ENCODE measurements around the gene TMEM39A. TPM values are rescaled to one million over a fixed set of nuclear protein-coding genes. Genes with fewer than 3 reads are reported as not detected.

Gene TMEM39A
- total and polyA plus RNA-seq, 12 donors, result 10.4 to 70.5 (median 36.2) TPM

DNA sequence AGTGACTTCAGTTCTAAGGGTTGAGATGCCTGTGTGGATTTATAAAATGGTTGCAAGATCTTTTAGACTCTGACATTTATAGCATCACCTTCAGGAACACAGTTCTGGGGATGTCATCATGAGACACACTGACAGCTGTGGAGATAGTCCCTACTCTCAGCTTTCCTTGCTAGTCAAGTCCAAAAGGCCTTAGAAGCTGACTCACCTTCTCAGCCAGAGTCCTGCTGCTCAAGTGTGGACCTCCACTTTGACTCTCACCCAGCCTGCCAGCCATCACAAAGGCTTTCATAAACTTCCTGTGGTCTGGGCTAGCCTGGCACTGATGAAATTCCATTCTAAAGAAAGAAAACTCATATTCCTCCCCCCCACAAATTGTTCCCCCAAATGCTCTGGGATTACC is 44.8 kb downstream of the TMEM39A start:
- DNase-seq, result no peak
- intact Hi-C loops (cut with DNase I), result no loop called here
- no peak overlapping the region for H3K27ac ChIP-seq
- no peak overlapping the region for H3K4me3 ChIP-seq
- no peaks in the 10 kb centered on the region for H3K9me3 ChIP-seq (replicated peaks in 1 of 3)
- peaks cover 0 to 4% of the 10 kb centered on the region in 2 donors for H3K36me3 ChIP-seq (replicated peaks in 1 of 2)
- TF ChIP-seq POLR2A (IDR thresholded peaks at IDR 0.05), result no peak
- TF ChIP-seq, protein P1, sequence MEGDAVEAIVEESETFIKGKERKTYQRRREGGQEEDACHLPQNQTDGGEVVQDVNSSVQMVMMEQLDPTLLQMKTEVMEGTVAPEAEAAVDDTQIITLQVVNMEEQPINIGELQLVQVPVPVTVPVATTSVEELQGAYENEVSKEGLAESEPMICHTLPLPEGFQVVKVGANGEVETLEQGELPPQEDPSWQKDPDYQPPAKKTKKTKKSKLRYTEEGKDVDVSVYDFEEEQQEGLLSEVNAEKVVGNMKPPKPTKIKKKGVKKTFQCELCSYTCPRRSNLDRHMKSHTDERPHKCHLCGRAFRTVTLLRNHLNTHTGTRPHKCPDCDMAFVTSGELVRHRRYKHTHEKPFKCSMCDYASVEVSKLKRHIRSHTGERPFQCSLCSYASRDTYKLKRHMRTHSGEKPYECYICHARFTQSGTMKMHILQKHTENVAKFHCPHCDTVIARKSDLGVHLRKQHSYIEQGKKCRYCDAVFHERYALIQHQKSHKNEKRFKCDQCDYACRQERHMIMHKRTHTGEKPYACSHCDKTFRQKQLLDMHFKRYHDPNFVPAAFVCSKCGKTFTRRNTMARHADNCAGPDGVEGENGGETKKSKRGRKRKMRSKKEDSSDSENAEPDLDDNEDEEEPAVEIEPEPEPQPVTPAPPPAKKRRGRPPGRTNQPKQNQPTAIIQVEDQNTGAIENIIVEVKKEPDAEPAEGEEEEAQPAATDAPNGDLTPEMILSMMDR (IDR thresholded peaks at IDR 0.05), result no peak
- H3K27me3 ChIP-seq, result no peaks in the 10 kb centered on the region
- H3K4me1 ChIP-seq (replicated peaks in 1 of 2), result no peaks in the 10 kb centered on the region

DNA sequence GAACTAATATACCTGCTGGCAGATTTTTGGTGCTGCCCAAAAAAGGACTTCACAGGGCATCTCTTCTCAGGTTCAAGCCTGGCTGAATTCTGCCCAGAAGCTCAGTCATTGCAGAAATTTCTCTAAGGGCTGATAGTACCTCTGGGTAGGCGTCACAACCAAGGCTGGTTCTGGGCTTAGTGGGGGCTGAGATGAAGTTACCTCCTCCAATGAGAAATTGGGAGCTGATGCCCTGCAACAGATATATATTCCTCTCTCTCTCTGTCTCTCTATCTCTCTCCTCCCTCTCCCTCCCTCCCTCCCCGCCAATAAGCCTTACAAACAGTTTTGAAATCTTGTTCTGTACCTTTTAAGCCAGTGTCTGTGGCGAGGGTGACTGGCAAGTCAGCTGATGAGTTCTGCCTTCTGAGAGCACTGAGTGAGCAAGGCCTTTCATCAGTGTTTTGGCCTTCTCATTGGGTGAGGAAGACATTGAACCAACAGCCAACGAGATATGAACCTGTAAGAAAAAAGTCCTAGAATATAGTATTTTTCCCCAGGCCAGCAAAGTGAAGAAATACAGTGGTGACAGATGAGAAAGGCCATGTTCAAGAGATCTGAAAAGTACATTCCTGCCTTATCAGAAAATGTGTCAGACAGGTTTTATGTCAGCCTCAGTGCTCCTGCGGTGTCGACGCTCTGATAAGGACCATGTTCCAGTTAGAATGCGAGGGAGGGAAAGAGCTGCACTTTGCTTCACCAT is 45.5 kb downstream of the TMEM39A start:
- no peaks in the 10 kb centered on the region for H3K27me3 ChIP-seq
- no peak for DNase-seq
- WGBS, 4 donors, result 77 to 89% (median 86%) methylated on average over 7 to 8 of the region's 8 CpGs
- H3K36me3 ChIP-seq (replicated peaks in 1 of 2), result peaks cover 0 to 4% of the 10 kb centered on the region in 2 donors
- intact Hi-C loops (cut with DNase I), result no loop called here
- no peak for TF ChIP-seq POLR2A (IDR thresholded peaks at IDR 0.05)
- TF ChIP-seq, protein P1 (IDR thresholded peaks at IDR 0.05), result no peak
- no peaks in the 10 kb centered on the region for H3K4me1 ChIP-seq (replicated peaks in 1 of 2)
- no peaks in the 10 kb centered on the region for H3K9me3 ChIP-seq (replicated peaks in 1 of 3)
- no peak overlapping the region for H3K27ac ChIP-seq
- no peak overlapping the region for H3K4me3 ChIP-seq

DNA sequence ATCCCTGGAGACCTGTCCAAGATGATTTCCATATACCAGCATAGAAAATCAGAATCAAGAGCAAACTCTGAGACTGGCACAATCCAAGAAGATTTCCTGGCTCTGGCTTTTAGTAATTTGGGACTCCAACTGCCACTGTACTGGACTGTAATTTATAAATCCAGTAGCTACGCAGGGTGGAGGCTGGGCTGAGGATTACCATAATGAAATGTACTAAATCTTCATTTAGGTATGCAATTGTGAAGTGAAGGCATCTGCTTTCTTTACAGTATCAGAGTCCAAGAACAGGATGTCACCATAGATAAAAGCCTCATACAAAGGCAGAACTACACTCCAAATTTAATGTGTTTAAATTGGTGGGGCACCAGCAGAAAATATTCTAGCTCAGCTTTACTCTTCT is 46.5 kb downstream of the TMEM39A start:
- intact Hi-C loops (cut with DNase I), result no loop called here
- Histone ChIP-seq H3K27me3 (no peaks in the 10 kb centered on the region), H3K4me1 (replicated peaks in 1 of 2) (no peaks in the 10 kb centered on the region), H3K9me3 (replicated peaks in 1 of 3) (no peaks in the 10 kb centered on the region), H3K27ac (no peak overlapping the region), H3K4me3 (no peak overlapping the region), H3K36me3 (replicated peaks in 1 of 2) (peaks cover 0 to 4% of the 10 kb centered on the region in 2 donors)
- WGBS, 4 donors, result 71 to 92% (median 87%) methylated on average over 1 of the region's 1 CpG
- TF ChIP-seq POLR2A (IDR thresholded peaks at IDR 0.05), result no peak
- TF ChIP-seq, protein P1 (IDR thresholded peaks at IDR 0.05), result no peak
- DNase-seq, result no peak

DNA sequence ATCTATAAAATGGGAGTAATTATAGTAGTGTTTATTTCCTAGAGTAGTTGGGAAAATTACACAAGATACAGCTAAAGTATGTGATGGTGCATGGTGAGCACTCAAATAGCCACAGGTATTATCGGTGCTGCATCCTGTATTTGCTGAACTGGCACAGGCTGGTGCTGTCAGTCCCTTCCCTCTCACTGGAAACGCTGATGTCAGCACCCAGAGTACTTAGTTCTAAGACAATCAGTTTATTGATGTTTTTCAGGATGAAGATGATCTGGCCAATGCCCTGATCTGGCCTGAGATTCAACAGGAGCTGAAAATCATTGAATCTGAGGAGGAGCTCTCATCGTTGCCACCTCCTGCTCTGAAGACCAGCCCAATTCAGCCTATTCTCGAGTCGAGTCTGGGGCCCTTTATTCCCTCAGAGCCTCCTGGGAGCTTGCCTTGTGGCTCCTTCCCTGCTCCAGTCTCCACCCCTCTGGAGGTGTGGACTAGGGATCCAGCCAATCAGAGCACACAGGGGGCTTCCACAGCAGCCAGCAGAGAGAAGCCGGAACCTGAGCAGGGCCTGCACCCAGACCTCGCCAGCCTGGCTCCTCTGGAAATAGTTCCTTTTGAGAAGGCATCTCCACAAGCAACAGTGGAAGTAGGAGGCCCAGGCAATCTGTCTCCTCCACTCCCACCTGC is 49.7 kb downstream of the TMEM39A start:
- WGBS, 4 donors, result 76 to 89% (median 85%) methylated on average over 5 to 7 of the region's 7 CpGs
- H3K4me3 ChIP-seq, result no peak overlapping the region
- peaks cover 0 to 10% of the 10 kb centered on the region in 2 donors for H3K36me3 ChIP-seq (replicated peaks in 1 of 2)
- no peaks in the 10 kb centered on the region for H3K9me3 ChIP-seq (replicated peaks in 1 of 3)
- H3K4me1 ChIP-seq (replicated peaks in 1 of 2), result no peaks in the 10 kb centered on the region
- H3K27me3 ChIP-seq, result no peaks in the 10 kb centered on the region
- DNase-seq, result no peak
- intact Hi-C loops (cut with DNase I), result no loop called here
- no peak overlapping the region for H3K27ac ChIP-seq
- TF ChIP-seq, protein P1 (IDR thresholded peaks at IDR 0.05), result no peak
- TF ChIP-seq POLR2A (IDR thresholded peaks at IDR 0.05), result no peak
